HEK293 (cell line): ENCODE measurements around the gene RABEPK.

Experiments used
- CTCF ChIP-seq: fragments of 450-650 bp; formaldehyde crosslinking; IDR thresholded peaks from 2 replicates; pipeline ENCODE4 v1.5.1; 2016; ENCODE audit warnings: missing biosample characterization, missing genetic modification characterization
- KLF1 ChIP-seq: fragments of 450-650 bp; formaldehyde crosslinking; IDR thresholded peaks from 2 replicates; pipeline ENCODE4 v1.5.1; 2016; ENCODE audit warnings: missing biosample characterization, missing genetic modification characterization
- KLF10 ChIP-seq: fragments of 450-650 bp; IDR thresholded peaks from 2 replicates; pipeline ENCODE4 v1.5.1; 2018; ENCODE audit warnings: missing biosample characterization, mild to moderate bottlenecking, missing genetic modification characterization
- KLF17 ChIP-seq: fragments of 450-650 bp; formaldehyde crosslinking; IDR thresholded peaks from 2 replicates; pipeline ENCODE4 v1.5.1; 2016; ENCODE audit warnings: missing biosample characterization, missing genetic modification characterization
- MZF1 ChIP-seq: fragments of 450-650 bp; formaldehyde crosslinking; IDR thresholded peaks from 2 replicates; pipeline ENCODE4 v1.5.1; 2017; ENCODE audit warnings: missing biosample characterization, missing genetic modification characterization, borderline replicate concordance
- PBX3 ChIP-seq: sonication (generic); formaldehyde crosslinking; IDR thresholded peaks from 2 replicates; pipeline ENCODE4 v1.8.1; 2022; ENCODE audit warnings: mild to moderate bottlenecking, moderate library complexity, missing genetic modification reagents
- PRDM10 ChIP-seq: fragments of 450-650 bp; formaldehyde crosslinking; IDR thresholded peaks from 2 replicates; pipeline ENCODE4 v1.5.1; 2016; ENCODE audit warnings: missing biosample characterization, missing genetic modification characterization
- REST ChIP-seq: fragments of 450-650 bp; formaldehyde crosslinking; IDR thresholded peaks from 2 replicates; pipeline ENCODE4 v1.5.1; 2016; ENCODE audit warnings: missing biosample characterization, missing genetic modification characterization
- SCRT2 ChIP-seq: fragments of 450-650 bp; formaldehyde crosslinking; IDR thresholded peaks from 2 replicates; pipeline ENCODE4 v1.5.1; 2016; ENCODE audit warnings: missing biosample characterization, missing genetic modification characterization
- YY1 ChIP-seq: fragments of 450-650 bp; formaldehyde crosslinking; IDR thresholded peaks from 2 replicates; pipeline ENCODE4 v1.5.1; 2018; ENCODE audit warnings: missing biosample characterization, missing genetic modification characterization
- ZNF488 ChIP-seq: fragments of 450-650 bp; formaldehyde crosslinking; IDR thresholded peaks from 2 replicates; pipeline ENCODE4 v1.5.1; 2016; ENCODE audit warnings: missing biosample characterization, missing genetic modification characterization
- ZNF629 ChIP-seq: fragments of 450-650 bp; formaldehyde crosslinking; IDR thresholded peaks from 2 replicates; pipeline ENCODE4 v1.5.1; 2017; ENCODE audit warnings: missing biosample characterization, missing genetic modification characterization
- ZNF830 ChIP-seq: fragments of 450-650 bp; IDR thresholded peaks from 2 replicates; pipeline ENCODE4 v1.5.0; 2018; ENCODE audit warnings: missing biosample characterization, missing genetic modification characterization, low read depth, mild to moderate bottlenecking, moderate library complexity

GRCh38 chr9:125176636-125177035 is 23.7 kb upstream of the RABEPK start:
- TF ChIP-seq CTCF (tag by site-specific recombination) (no peak), KLF10 (no peak), SCRT2 (no peak), ZNF830 (tag by site-specific recombination) (no peak), REST (tag by site-specific recombination) (no peak), PRDM10 (tag by site-specific recombination) (no peak), YY1 (tag by site-specific recombination) (no peak), MZF1 (tag by site-specific recombination) (no peak), ZNF629 (no peak), KLF1 (tag by site-specific recombination) (no peak), PBX3 (CRISPR knock-in tag) (no peak), ZNF488 (no peak), KLF17 (tag by site-specific recombination) (no peak)
